Gastroesophageal sphincter (tissue), 4 donors: ENCODE data around the gene APPL1. TPM values are rescaled to one million over a fixed set of nuclear protein-coding genes. Genes with fewer than 3 reads are reported as not detected.

Source experiments
- ATAC-seq: fragments of 150-250 bp; one replicate; pipeline ENCODE4 v1.9.1; 2016; ENCODE audit warnings: mild to moderate bottlenecking, moderate library complexity
- H3K27ac ChIP-seq, 4 donors: fragments of 200-600 bp; sonication (generic) in 3 of 4; 1 replicate in 3 of 4; 2 replicates in 1 of 4; pipeline ENCODE4 v1.5.1; 2016 to 2019
- H3K27me3 ChIP-seq: fragments of 200-600 bp; sonication (generic); one replicate; pipeline ENCODE4 v1.5.1; 2019
- H3K36me3 ChIP-seq, 2 donors: fragments of 200-600 bp; sonication (generic); one replicate each; pipeline ENCODE4 v1.5.1; 2019; ENCODE audit warnings: control low read depth in 1 of 2
- H3K4me1 ChIP-seq, 3 donors: fragments of 200-600 bp; sonication (generic); 1 replicate in 2 of 3; 2 replicates in 1 of 3; pipeline ENCODE4 v1.5.1; 2016 to 2019; ENCODE audit warnings: control low read depth in 2 of 3
- H3K4me3 ChIP-seq, 2 donors: fragments of 200-600 bp; sonication (generic); one replicate each; pipeline ENCODE4 v1.5.1; 2019; ENCODE audit warnings: mild to moderate bottlenecking in 1 of 2, moderate library complexity in 1 of 2
- H3K9me3 ChIP-seq, 3 donors: fragments of 200-600 bp; sonication (generic); one replicate each; pipeline ENCODE4 v1.5.1; 2017 to 2019; ENCODE audit warnings: control low read depth in 2 of 3
- CTCF ChIP-seq, 4 experiments: fragments of 200-600 bp in 2 of 4; fragments of 450-650 bp in 2 of 4; sonication (generic) in 1 of 4; IDR thresholded peaks; one replicate each; pipeline ENCODE4 v1.5.1; 2017 to 2019; ENCODE audit warnings: antibody characterized with exemption in 4 of 4, mild to moderate bottlenecking in 2 of 4, moderate library complexity in 2 of 4
- EP300 ChIP-seq: sonication (generic); formaldehyde crosslinking; IDR thresholded peaks from one replicate; pipeline ENCODE4 v1.6.1; 2017; ENCODE audit warnings: antibody characterized with exemption, mild to moderate bottlenecking
- POLR2A ChIP-seq, 2 donors: fragments of 450-650 bp; IDR thresholded peaks; one replicate each; pipeline ENCODE4 v1.6.1; 2017; ENCODE audit warnings: antibody characterized with exemption in 2 of 2, mild to moderate bottlenecking in 2 of 2, moderate library complexity in 1 of 2
- POLR2AphosphoS5 ChIP-seq: sonication (generic); formaldehyde crosslinking; IDR thresholded peaks from one replicate; pipeline ENCODE4 v1.6.1; 2017; ENCODE audit warnings: antibody characterized with exemption
- WGBS, 2 donors: methylation state at CpG; one replicate each; pipeline ENCODE4 v1.1.5; 2018; ENCODE audit warnings: low coverage in 1 of 2; 5-methylcytosine and 5-hydroxymethylcytosine counted together
- total RNA-seq, 4 donors: library from RNA; depleted of rRNA; stranded (reverse); fragments of >200 nt; gene quantifications; one replicate each; pipeline ENCODE4 v1.1.0, GENCODE V29; 2016

Gene APPL1
- total RNA-seq, 4 donors from 2014 or later = 39.5 to 59.8 (median 56.1) TPM

- Histone ChIP-seq H3K36me3 (peaks cover 0 to 93% of the 10 kb centered on the region in 2 donors), H3K4me1 (no peaks in the 10 kb centered on the region), H3K4me3 (no peak overlapping the region), H3K27ac (no peak overlapping the region), H3K27me3 (no peaks in the 10 kb centered on the region), H3K9me3 (no peaks in the 10 kb centered on the region)
- ATAC-seq = no peak
- TF ChIP-seq EP300 (no peak), POLR2A (IDR thresholded peaks at IDR 0.05) (no peak), POLR2AphosphoS5 (no peak), CTCF (IDR thresholded peaks at IDR 0.05) (no peak)
- 83 to 92% methylated on average over 4 of the region's 4 CpGs for WGBS, 2 donors
These were observed 33.6 kb downstream of the APPL1 start for GRCh38 chr3:57261119-57261518.

GRCh38 chr3:57261929-57262328 lies 34.4 kb downstream of the APPL1 start:
- TF ChIP-seq POLR2A (IDR thresholded peaks at IDR 0.05) (no peak), EP300 (no peak), POLR2AphosphoS5 (no peak), CTCF (IDR thresholded peaks at IDR 0.05) (no peak)
- Histone ChIP-seq H3K9me3 (no peaks in the 10 kb centered on the region), H3K27me3 (no peaks in the 10 kb centered on the region), H3K4me3 (no peak overlapping the region), H3K27ac (no peak overlapping the region), H3K36me3 (peaks cover 0 to 98% of the 10 kb centered on the region in 2 donors), H3K4me1 (no peaks in the 10 kb centered on the region)
- ATAC-seq = no peak
- 86 to 96% methylated on average over 2 to 3 of the region's 3 CpGs for WGBS, 2 donors

- ATAC-seq = no peak
- 20 to 71% methylated on average over 1 of the region's 1 CpG for whole genome bisulfite sequencing, 2 donors
- no peaks in the 10 kb centered on the region for H3K9me3 ChIP-seq
- H3K36me3 ChIP-seq = peaks cover 3 to 93% of the 10 kb centered on the region in 2 donors
- no peak overlapping the region for H3K4me3 ChIP-seq
- H3K27ac ChIP-seq = no peak overlapping the region
- TF ChIP-seq CTCF (IDR thresholded peaks at IDR 0.05) (no peak), POLR2A (IDR thresholded peaks at IDR 0.05) (no peak), EP300 (no peak), POLR2AphosphoS5 (no peak)
- no peaks in the 10 kb centered on the region for H3K4me1 ChIP-seq
- no peaks in the 10 kb centered on the region for H3K27me3 ChIP-seq
These were observed 40.9 kb downstream of the APPL1 start for GRCh38 chr3:57268416-57268815.

GRCh38 chr3:57274845-57275244 lies 47.3 kb downstream of the APPL1 start:
- Histone ChIP-seq H3K4me1 (no peaks in the 10 kb centered on the region), H3K36me3 (peaks cover 3 to 54% of the 10 kb centered on the region in 2 donors), H3K4me3 (no peak overlapping the region), H3K27ac (no peak overlapping the region), H3K9me3 (no peaks in the 10 kb centered on the region), H3K27me3 (no peaks in the 10 kb centered on the region)
- TF ChIP-seq EP300 (no peak), POLR2AphosphoS5 (no peak), POLR2A (IDR thresholded peaks at IDR 0.05) (no peak), CTCF (IDR thresholded peaks at IDR 0.05) (no peak)
- WGBS, 2 donors = 93 to 100% methylated on average over 1 to 3 of the region's 6 CpGs
- ATAC-seq = no peak

GRCh38 chr3:57275393-57275792 lies 47.9 kb downstream of the APPL1 start:
- peaks cover 3 to 48% of the 10 kb centered on the region in 2 donors for H3K36me3 ChIP-seq
- H3K9me3 ChIP-seq = no peaks in the 10 kb centered on the region
- H3K27ac ChIP-seq = no peak overlapping the region
- ATAC-seq = no peak
- no peak overlapping the region for H3K4me3 ChIP-seq
- H3K27me3 ChIP-seq = no peaks in the 10 kb centered on the region
- WGBS, 2 donors = 100% methylated on average over 2 of the region's 2 CpGs; no CpG with 5 or more reads in 1 of the 2 donors
- no peak for TF ChIP-seq POLR2A (IDR thresholded peaks at IDR 0.05)
- TF ChIP-seq POLR2AphosphoS5 = no peak
- TF ChIP-seq EP300 = no peak
- no peak for TF ChIP-seq CTCF (IDR thresholded peaks at IDR 0.05)
- no peaks in the 10 kb centered on the region for H3K4me1 ChIP-seq
